GM12801 (cell line): ENCODE measurements around the gene LHX4.

Source experiments
- TF ChIP-seq, protein P1 (sequence below): IDR thresholded peaks from one replicate; pipeline ENCODE4 v1.5.1; 2011; ENCODE audit warnings: control low read depth; ENCODE audit not compliant: insufficient read length; ENCODE audit errors: extremely low read depth

Gene LHX4

DNA sequence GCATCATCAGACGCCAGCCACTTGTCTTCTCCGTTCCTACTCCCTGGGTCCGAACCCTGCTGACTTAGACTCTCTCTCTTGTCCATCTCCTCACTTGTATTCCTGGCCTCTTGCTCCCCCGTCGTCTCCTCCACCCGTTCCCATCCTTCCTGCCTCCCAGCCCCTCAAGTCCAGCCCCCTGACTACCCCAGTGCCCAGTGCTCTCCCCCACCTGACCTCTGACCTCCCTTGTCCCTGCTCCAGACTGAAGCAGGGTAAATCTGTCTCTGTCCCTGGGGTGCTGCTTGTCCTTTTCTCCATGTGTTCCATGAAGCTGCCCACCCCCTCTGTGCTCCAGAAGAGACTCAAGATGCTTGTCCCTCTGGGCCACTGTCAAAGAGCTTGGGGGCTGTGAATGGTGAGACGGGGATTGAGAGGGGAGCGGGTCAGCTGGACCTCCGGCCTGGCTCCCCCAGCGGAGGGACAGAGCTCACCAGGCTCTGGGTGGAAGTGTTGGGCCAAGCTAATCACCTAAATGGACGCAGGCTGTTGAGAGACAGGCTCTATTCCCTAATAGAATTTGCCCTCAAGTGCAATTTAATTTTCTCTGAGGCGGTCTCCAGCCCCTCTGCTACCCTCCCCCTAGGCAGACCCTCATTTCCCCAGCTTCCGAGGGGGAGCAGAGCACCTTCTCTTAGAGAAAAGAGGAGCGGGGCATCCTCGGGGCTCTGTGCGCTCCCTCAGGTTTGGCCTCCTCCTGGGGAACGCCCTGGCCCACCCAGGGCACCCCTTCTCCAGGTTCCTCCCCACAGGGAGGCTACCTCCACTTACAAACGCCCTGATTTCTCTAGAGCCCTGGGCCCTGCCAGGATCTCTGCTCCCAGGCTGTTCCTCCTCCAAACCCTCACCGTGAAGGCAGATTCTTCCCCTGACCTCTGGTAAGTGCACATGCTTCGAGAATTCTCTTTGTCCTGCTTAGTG is 11.0 kb upstream of the LHX4 start:
- TF ChIP-seq, protein P1, sequence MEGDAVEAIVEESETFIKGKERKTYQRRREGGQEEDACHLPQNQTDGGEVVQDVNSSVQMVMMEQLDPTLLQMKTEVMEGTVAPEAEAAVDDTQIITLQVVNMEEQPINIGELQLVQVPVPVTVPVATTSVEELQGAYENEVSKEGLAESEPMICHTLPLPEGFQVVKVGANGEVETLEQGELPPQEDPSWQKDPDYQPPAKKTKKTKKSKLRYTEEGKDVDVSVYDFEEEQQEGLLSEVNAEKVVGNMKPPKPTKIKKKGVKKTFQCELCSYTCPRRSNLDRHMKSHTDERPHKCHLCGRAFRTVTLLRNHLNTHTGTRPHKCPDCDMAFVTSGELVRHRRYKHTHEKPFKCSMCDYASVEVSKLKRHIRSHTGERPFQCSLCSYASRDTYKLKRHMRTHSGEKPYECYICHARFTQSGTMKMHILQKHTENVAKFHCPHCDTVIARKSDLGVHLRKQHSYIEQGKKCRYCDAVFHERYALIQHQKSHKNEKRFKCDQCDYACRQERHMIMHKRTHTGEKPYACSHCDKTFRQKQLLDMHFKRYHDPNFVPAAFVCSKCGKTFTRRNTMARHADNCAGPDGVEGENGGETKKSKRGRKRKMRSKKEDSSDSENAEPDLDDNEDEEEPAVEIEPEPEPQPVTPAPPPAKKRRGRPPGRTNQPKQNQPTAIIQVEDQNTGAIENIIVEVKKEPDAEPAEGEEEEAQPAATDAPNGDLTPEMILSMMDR = no peak

GRCh38 chr1:180219776-180220175 is 10.3 kb upstream of the LHX4 start:
- TF ChIP-seq, protein P1 = no peak

GRCh38 chr1:180221462-180221861 is 8.6 kb upstream of the LHX4 start:
- TF ChIP-seq, protein P1 = no peak

GRCh38 chr1:180224902-180225301 is 5.2 kb upstream of the LHX4 start:
- TF ChIP-seq, protein P1 = no peak

- TF ChIP-seq, protein P1 = no peak
These were observed 4.7 kb upstream of the LHX4 start for GRCh38 chr1:180225403-180225802.

GRCh38 chr1:180227861-180228647 is 2.0 kb upstream of the LHX4 start:
- TF ChIP-seq, protein P1 = no peak

DNA sequence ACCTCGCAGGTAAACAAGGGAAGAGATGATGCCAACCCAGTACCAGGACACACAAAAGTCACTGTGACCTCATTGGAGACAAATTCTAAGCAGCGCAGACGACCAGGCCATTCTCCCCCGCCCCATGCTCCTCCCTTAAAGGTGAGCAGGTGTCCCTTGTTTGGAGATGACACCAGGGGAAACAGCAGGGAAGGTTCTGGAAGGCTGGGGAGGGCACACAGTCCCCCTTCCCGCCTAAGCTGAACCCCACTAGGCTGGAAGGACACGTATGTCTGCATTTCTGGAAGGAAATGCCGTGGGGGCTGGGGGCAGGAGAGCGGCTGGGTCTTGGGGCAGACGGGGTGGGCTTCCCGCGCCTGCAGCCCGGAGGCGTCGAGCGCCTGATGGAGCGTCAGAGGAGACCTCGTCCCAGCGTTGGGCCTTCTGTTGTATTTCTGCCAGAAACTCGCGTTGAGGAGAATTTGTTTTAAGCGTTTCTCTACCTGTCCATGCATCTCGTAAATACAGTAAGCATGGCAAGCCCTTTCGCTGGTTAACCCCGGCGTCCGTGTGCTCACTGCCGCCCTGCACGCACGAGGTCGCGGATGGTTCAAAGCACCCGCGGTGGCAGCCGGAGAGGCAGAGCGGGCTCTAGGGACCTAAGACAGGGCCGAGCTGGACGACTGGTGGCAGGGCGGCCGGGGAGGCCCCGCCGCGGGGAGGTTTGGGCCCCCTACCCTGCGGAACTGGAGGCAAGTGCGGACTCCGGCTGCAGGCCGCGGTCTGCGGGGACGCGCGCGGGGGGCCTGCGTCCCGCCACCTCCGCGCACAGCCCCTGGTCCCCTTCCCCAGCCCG is 1.2 kb upstream of the LHX4 start:
- TF ChIP-seq, protein P1 = no peak
